SK-N-SH (cell line): ENCODE results near the gene DTX3.

Experiments used
- CTCF ChIP-seq: fragments of 200-600 bp; sonication (generic); IDR thresholded peaks from 2 replicates; pipeline ENCODE4 v1.6.1; 2017; ENCODE audit warnings: antibody characterized with exemption, mild to moderate bottlenecking, moderate library complexity
- EP300 ChIP-seq, 2 experiments: IDR thresholded peaks; 2 replicates each; pipeline versions ENCODE4 v1.4.0 to v1.6.1; 2012; ENCODE audit warnings: borderline replicate concordance in 1 of 2, low read depth in 1 of 2, low read length in 1 of 2
- EZH2phosphoT487 ChIP-seq: fragments of 200-600 bp; sonication (generic); IDR thresholded peaks from 2 replicates; pipeline ENCODE4 v1.6.1; 2017; ENCODE audit warnings: low read depth, mixed run types, mild to moderate bottlenecking, antibody characterized with exemption, moderate library complexity, borderline replicate concordance
- FOXM1 ChIP-seq: IDR thresholded peaks from 2 replicates; pipeline ENCODE4 v1.4.0; 2012; ENCODE audit warnings: low read depth, mild to moderate bottlenecking
- NFIC ChIP-seq: IDR thresholded peaks from 2 replicates; pipeline ENCODE4 v1.4.0; 2012; ENCODE audit warnings: borderline replicate concordance
- POLR2AphosphoS5 ChIP-seq: IDR thresholded peaks from 2 replicates; pipeline ENCODE4 v1.6.1; 2012; ENCODE audit warnings: low read depth, low read length
- RAD21 ChIP-seq: IDR thresholded peaks from 2 replicates; pipeline ENCODE4 v1.6.1; 2012; ENCODE audit warnings: mild to moderate bottlenecking, low read length
- SMC3 ChIP-seq: IDR thresholded peaks from 2 replicates; pipeline ENCODE4 v1.6.1; 2012; ENCODE audit warnings: low read depth, low read length, improper control_type of control experiment
- TAF1 ChIP-seq: IDR thresholded peaks from 2 replicates; pipeline ENCODE4 v1.6.1; 2012; ENCODE audit warnings: low read depth, mild to moderate bottlenecking, low read length, moderate library complexity, borderline replicate concordance
- TCF12 ChIP-seq: IDR thresholded peaks from 2 replicates; pipeline ENCODE4 v1.4.0; 2012
- YY1 ChIP-seq: IDR thresholded peaks from 2 replicates; pipeline ENCODE4 v1.4.0; 2012; ENCODE audit warnings: low read depth, mild to moderate bottlenecking

DNA sequence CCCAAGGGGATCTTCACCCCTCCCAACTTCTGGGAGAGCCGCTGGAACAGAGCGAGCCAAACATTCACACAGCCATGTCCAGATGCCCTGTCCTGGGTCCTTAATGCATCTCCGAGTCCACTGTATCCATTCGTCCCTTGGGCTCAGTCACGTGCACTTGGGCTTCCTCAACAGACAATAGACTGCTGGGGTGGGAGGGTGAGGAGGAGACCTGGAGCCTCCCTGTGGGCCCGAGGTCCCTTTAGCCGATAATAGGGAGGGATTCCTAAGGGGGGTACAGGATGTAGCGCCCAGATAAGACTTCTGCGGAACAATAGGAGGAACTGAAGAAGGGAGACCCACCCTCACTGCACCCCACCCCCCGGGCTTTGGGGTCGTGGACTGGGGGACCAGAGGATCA is 13.3 kb downstream of the DTX3 start:
- TF ChIP-seq SMC3 (no peak), CTCF (no peak), TAF1 (no peak), FOXM1 (no peak), NFIC (no peak), YY1 (no peak), RAD21 (no peak), POLR2AphosphoS5 (no peak), EZH2phosphoT487 (no peak), TCF12 (no peak), EP300 (IDR thresholded peaks at IDR 0.05; ENCODE audit: borderline replicate concordance in 1 of 2, low read depth in 1 of 2, low read length in 1 of 2) (no peak)
